GM18858 (cell line): Measurements from ENCODE around the gene DDX17.

Experiments used
- ATAC-seq: cut with Tn5 transposase; IDR thresholded peaks from one replicate; pipeline ENCODE4 v1.9.1; 2021; ENCODE audit not compliant: unreplicated experiment

The DDX17 gene

GRCh38 chr22:38506118-38506962 is at the start of gene DDX17:
Gene DDX17 (minus strand): TSS chr22:38506311.
- ATAC-seq = peak; percentile 70

DNA sequence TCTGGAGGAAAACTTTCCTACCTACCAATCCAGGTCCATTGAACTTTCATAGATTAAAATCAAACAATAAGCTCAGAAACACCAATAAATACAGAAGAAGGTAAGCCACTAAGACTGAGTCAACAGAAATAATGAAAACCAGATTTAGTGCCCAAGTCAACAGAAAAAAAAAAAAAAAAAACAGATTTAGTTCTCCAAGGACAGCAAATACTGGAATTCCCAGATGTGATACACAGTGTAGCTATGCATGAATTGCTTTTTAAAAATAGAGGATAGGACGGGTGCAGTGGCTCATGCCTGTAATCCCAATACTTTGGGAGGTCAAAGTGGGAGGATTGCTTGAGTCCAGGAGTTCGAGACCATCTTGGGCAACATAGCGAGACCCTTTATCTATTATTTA is 48.2 kb upstream of the DDX17 start:
- no peak for ATAC-seq

DNA sequence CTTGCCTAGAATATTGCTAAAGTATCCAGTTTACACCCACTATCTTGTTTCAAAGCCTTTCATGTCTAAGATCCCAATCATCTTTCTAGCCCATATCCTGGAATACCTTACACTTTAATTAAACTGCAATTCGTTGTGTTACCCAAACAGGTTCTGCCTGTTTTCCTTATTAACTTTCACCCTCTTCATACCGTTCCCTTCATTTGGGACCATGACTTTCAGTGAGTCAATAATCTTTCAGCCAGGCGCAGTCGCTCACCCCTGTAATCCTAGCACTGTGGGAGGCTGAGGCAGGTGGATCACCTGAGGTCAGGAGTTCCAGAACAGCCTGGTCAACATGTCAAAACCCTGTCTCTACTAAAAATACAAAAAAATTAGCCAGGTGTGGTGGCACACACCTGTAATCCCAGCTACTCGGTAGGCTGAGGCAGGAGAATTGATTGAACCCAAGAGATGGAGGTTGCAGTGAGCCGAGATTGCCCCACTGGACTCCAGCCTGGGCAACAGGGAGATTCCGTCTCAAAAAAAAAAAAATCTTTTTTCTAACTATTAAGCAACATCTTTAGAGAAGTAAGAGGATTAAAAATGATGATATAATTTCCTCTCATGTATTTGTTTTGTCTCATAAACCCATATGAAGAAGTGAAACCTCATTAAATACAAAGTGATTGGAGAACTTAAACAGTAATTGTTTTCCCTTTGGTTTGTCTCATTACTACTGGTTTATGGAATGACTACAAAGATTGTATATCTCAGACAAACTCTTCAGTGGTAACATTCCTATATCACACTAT is 43.2 kb upstream of the DDX17 start:
- no peak for ATAC-seq

- no peak for ATAC-seq
Measured at GRCh38 chr22:38540701-38541100, 34.6 kb upstream of the DDX17 start.

GRCh38 chr22:38531251-38531938 is 25.3 kb upstream of the DDX17 start:
- no peak for ATAC-seq

GRCh38 chr22:38524429-38524828 is 18.3 kb upstream of the DDX17 start:
- ATAC-seq = no peak

DNA sequence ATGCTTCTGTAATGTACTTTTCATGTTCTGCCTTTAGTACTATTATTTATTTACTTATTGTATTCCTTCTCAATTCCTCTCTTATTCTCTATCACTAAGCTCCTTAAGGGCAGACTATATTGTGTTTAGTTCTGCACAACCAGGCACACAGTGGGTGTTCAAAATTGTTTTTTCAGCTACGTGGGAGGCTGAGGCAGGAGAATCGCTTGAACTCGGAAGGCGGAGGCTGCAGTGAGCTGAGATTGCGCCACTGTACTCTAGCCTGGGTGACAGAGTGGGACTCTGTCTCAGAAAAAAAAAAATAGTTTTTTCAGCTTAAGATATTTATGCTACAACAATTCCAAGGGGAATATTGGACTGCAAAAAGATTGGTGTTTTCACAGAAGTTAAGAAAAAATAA is 17.4 kb upstream of the DDX17 start:
- no peak for ATAC-seq

- no peak for ATAC-seq
Measured at GRCh38 chr22:38523029-38523428, 16.9 kb upstream of the DDX17 start.

- no peak for ATAC-seq
Measured at GRCh38 chr22:38519453-38520250, 13.5 kb upstream of the DDX17 start.

GRCh38 chr22:38518620-38519019 is 12.5 kb upstream of the DDX17 start:
- ATAC-seq = no peak

GRCh38 chr22:38513063-38513462 is 7.0 kb upstream of the DDX17 start:
- ATAC-seq = no peak

DNA sequence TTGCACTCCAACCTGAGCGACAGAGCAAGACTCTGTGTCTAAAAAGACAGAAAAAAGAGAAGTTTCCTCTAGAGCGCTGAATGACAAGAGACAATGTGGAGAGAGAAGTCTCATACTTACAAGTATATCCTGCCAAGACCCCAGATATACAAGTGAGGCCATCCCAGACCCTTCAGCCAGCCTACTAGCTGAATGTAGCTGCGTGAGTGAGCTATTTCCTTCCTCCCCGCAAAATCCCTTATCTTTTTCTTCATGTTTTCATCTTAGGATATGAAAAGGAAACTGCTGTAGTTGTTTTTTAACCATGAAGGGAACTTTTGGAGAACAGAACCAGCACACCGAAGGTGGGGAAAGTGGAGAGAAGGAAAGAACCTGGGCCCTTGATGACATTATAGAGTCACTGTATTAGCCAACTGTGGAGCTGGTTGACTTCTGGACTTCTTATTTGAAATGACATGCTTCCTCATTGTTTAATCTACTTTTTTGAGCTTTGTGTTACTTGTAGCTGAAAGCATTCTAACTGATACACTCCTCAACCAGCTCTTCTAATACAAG is 4.4 kb upstream of the DDX17 start:
- no peak for ATAC-seq

DNA sequence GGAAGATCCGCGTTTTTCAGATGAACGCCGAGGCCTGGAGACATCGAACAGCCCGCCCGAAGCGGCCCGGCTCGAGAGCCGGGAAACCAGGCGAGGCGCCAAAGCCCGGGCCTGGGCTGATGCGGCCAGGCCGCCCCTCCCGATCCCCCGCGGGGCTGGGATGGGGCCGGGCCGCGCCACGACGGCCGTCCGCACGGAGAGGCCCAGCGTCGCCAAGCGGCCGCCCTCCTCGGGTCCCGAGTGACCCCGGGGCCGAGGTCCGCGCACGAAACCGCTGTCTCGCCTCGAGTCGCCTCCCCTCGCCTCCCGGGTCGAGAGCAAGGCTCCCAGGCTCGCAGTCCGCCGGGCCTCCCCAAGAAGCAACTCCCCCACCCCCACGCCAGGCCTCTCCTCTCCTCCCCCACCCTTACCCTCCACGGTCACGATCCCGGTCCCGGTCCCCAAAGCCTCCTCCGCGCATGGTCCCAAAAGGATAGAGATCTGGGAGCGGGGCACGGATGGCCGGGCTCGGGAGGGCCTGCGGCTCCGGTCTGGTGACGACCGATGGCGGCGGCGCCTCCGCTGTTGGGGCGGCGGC is 482 bp downstream of the DDX17 start:
- no peak for ATAC-seq

DNA sequence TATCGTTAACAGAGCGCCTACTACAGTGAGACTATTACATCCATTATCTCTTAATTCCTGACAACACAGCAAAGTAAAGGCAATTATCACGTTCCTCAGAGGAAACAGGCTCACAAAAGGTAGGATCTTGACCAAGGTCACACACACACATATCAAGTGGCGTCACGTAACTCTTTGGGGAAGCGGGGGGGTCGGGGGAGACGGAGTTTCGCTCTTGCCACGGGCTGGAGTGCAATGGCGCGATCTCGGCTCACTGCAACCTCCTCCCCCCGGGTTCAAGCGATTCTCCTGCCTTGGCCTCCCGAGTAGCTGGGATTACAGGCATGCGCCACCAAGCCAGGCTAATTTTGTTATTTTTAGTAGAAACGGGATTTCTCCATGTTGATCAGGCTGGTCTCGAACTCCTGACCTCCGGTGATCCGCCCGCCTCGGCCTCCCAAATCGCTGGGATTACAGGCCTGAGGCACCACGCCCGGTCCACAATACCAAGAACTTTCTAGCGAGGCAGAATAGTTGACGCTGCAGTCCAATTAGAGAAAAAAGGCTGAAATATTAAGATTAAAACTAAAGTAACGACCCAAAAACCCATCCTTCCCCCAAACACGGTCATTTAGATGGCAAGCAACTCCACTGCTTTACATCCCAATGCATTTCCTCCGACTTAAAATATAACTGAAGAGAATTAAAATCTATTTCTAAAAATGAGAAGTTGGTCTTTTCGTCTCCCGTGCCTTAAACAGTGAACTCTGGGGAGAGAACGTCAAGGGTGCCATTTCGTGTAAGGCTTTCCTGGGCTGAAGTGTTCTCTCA is 1.2 kb downstream of the DDX17 start:
- ATAC-seq = no peak

DNA sequence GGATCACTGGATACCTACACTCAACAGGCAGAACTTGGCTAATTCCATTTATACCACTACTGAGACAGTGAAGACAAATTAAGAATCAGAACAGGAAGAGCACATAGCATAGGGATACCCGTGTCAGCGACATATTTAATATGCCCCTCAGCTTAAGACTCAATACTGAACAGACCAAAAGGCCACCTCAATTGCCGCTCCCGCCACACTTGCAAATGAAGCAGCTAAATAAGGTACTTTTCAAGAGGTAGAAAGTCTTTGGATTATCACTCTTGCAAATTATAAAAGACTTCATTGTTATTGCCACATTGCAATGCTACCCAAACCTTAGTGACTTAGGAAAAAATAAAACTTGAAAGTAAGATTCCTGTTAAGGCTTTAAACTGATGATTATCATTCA is 3.1 kb downstream of the DDX17 start:
- ATAC-seq = no peak

- ATAC-seq = no peak
Measured at GRCh38 chr22:38501797-38502672, 4.1 kb downstream of the DDX17 start.

DNA sequence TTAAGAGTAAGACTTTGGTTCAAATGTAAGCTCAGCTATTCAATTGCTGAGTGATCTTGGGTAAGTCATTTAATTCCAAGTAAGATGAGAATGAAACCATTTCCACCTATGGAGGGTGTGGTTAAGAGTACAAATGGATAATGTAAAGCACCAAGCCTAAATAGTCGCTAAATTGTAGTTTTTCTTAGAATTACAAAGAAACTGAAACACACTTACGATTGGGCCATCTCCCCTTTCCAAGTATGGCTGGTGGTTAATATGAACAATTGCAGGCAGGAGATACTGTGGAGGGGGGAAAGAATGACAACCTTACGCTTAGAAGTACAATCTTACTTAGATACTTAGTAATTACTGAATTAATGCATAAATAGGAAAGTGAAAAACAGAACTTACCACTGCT is 8.2 kb downstream of the DDX17 start:
- no peak for ATAC-seq

GRCh38 chr22:38494939-38495338 is 11.2 kb downstream of the DDX17 start:
- no peak for ATAC-seq
